Measurements from ENCODE around the gene CACNB2.

Gene CACNB2

DNA sequence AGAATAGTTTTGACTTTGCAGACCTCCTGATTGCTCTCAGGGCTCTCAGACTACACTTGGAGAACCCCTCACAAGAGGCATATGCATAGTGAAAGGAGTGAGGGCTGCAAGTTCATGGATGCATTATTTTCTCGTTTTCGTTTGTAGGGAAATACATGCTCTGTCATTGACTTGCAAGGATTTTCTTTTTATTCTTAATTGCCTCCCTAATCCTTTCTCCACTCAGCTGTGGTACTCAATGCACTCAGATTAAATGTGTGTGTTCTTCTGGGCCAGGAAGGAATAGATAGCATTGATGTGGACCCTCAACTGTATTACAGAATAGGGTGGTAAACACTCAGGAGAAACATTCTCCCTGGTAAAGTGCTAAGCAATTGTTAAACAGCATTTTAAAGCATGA is 188.7 kb downstream of the CACNB2 start:
- Histone ChIP-seq H3K27me3 (ENCODE audit: low read depth, low read length) (no peaks in the 10 kb centered on the region), H3K36me3 (replicated peaks; ENCODE audit: low read depth, low read length) (no peaks in the 10 kb centered on the region), H3K27ac (ENCODE audit: low read length) (no peak overlapping the region), H2AFZ (ENCODE audit: low read depth, low read length) (no peak overlapping the region), H3K4me1 (ENCODE audit: low read length) (no peaks in the 10 kb centered on the region), H3K9me3 (ENCODE audit: insufficient read depth, low read length) (no peaks in the 10 kb centered on the region), H3K9ac (ENCODE audit: low read length) (no peak overlapping the region), H4K20me1 (ENCODE audit: insufficient read depth, low read length) (no peaks in the 10 kb centered on the region), H3K4me3 (ENCODE audit: low read length) (no peak overlapping the region), H3K4me2 (ENCODE audit: low read length) (no peak overlapping the region), H3K79me2 (ENCODE audit: low read length) (no peaks in the 10 kb centered on the region)
- TF ChIP-seq CTCF (IDR thresholded peaks at IDR 0.05; ENCODE audit: low read depth, low read length) (no peak), EZH2phosphoT487 (IDR thresholded peaks at IDR 0.05; ENCODE audit: low read depth) (no peak)

GRCh38 chr10:18332048-18332447 is 191.8 kb downstream of the CACNB2 start:
- no peak overlapping the region for H3K27ac ChIP-seq (ENCODE audit: low read length)
- H3K4me1 ChIP-seq (ENCODE audit: low read length), result no peaks in the 10 kb centered on the region
- TF ChIP-seq EZH2phosphoT487 (IDR thresholded peaks at IDR 0.05; ENCODE audit: low read depth) (no peak), CTCF (IDR thresholded peaks at IDR 0.05; ENCODE audit: low read depth, low read length) (no peak)
- H3K36me3 ChIP-seq (replicated peaks; ENCODE audit: low read depth, low read length), result no peaks in the 10 kb centered on the region
- H3K9me3 ChIP-seq (ENCODE audit: insufficient read depth, low read length), result no peaks in the 10 kb centered on the region
- H3K79me2 ChIP-seq (ENCODE audit: low read length), result no peaks in the 10 kb centered on the region
- no peaks in the 10 kb centered on the region for H4K20me1 ChIP-seq (ENCODE audit: insufficient read depth, low read length)
- no peak overlapping the region for H3K9ac ChIP-seq (ENCODE audit: low read length)
- no peak overlapping the region for H2AFZ ChIP-seq (ENCODE audit: low read depth, low read length)
- no peaks in the 10 kb centered on the region for H3K27me3 ChIP-seq (ENCODE audit: low read depth, low read length)
- H3K4me2 ChIP-seq (ENCODE audit: low read length), result no peak overlapping the region
- H3K4me3 ChIP-seq (ENCODE audit: low read length), result no peak overlapping the region

DNA sequence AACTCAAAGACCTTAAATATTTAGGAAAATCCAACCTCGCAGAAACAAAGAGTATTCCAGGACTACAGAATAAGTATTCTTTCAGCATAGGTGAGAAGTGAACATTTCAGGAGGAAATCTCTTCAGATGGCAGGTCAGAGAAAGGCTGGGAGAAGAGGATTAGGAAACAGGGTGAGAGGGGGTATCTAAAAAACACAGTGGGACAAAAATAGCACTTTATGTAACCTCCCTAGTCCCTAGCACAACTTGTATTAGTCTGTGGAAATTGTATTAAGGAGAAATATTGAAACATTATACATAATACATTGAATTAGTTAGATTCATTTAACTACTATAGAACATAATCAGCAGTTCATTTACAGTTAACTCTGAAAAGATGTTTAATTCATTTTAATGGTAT is 192.3 kb downstream of the CACNB2 start:
- Histone ChIP-seq H3K4me2 (ENCODE audit: low read length) (no peak overlapping the region), H4K20me1 (ENCODE audit: insufficient read depth, low read length) (no peaks in the 10 kb centered on the region), H3K9ac (ENCODE audit: low read length) (no peak overlapping the region), H3K79me2 (ENCODE audit: low read length) (no peaks in the 10 kb centered on the region), H3K4me1 (ENCODE audit: low read length) (no peaks in the 10 kb centered on the region), H3K27ac (ENCODE audit: low read length) (no peak overlapping the region), H3K27me3 (ENCODE audit: low read depth, low read length) (no peaks in the 10 kb centered on the region), H2AFZ (ENCODE audit: low read depth, low read length) (no peak overlapping the region), H3K36me3 (replicated peaks; ENCODE audit: low read depth, low read length) (no peaks in the 10 kb centered on the region), H3K9me3 (ENCODE audit: insufficient read depth, low read length) (no peaks in the 10 kb centered on the region), H3K4me3 (ENCODE audit: low read length) (no peak overlapping the region)
- no peak for TF ChIP-seq CTCF (IDR thresholded peaks at IDR 0.05; ENCODE audit: low read depth, low read length)
- TF ChIP-seq EZH2phosphoT487 (IDR thresholded peaks at IDR 0.05; ENCODE audit: low read depth), result no peak

- no peak overlapping the region for H3K4me2 ChIP-seq (ENCODE audit: low read length)
These were observed 193.4 kb downstream of the CACNB2 start for GRCh38 chr10:18333621-18334020.

More at GRCh38 chr10:18333621-18334020, 193.4 kb downstream of the CACNB2 start:
- no peak overlapping the region for H3K9ac ChIP-seq (ENCODE audit: low read length)
- no peak overlapping the region for H3K27ac ChIP-seq (ENCODE audit: low read length)
- H3K36me3 ChIP-seq (replicated peaks; ENCODE audit: low read depth, low read length), result no peaks in the 10 kb centered on the region
- H3K4me3 ChIP-seq (ENCODE audit: low read length), result no peak overlapping the region
- no peaks in the 10 kb centered on the region for H4K20me1 ChIP-seq (ENCODE audit: insufficient read depth, low read length)
- no peaks in the 10 kb centered on the region for H3K9me3 ChIP-seq (ENCODE audit: insufficient read depth, low read length)
- TF ChIP-seq EZH2phosphoT487 (IDR thresholded peaks at IDR 0.05; ENCODE audit: low read depth) (no peak), CTCF (IDR thresholded peaks at IDR 0.05; ENCODE audit: low read depth, low read length) (no peak)
- H2AFZ ChIP-seq (ENCODE audit: low read depth, low read length), result no peak overlapping the region
- no peaks in the 10 kb centered on the region for H3K79me2 ChIP-seq (ENCODE audit: low read length)
- no peaks in the 10 kb centered on the region for H3K4me1 ChIP-seq (ENCODE audit: low read length)
- no peaks in the 10 kb centered on the region for H3K27me3 ChIP-seq (ENCODE audit: low read depth, low read length)
